Ramos (cell line): ENCODE data around the gene CLN6.
"Not testable (repeated sequence)": the region's sequence is repeated elsewhere in the genome, so short reads cannot be mapped to it uniquely, and the experiment has no call there.

ENCODE experiments used
- in situ Hi-C: fragments of 300-500 bp; cut with MboI; formaldehyde crosslinking; loops from one replicate; pipeline ENCODE4 v1.14.3; 2022; ENCODE audit warnings: low sequenced_read_pairs; ENCODE audit not compliant: unreplicated experiment

CLN6 gene

GRCh38 chr15:68197170-68197492, 32.4 kb downstream of the CLN6 start:
- in situ Hi-C loops: no loop called here

- in situ Hi-C loops: no loop called here
Measured at GRCh38 chr15:68196445-68197169, 32.9 kb downstream of the CLN6 start.

GRCh38 chr15:68195336-68196112, 34.0 kb downstream of the CLN6 start:
- in situ Hi-C loops: no loop called here

- in situ Hi-C loops: no loop called here
Measured at GRCh38 chr15:68192804-68193486, 36.6 kb downstream of the CLN6 start.

- in situ Hi-C loops: no loop called here
Measured at GRCh38 chr15:68192117-68192516, 37.4 kb downstream of the CLN6 start.

- in situ Hi-C loops: no loop called here
Measured at GRCh38 chr15:68191555-68191954, 38.0 kb downstream of the CLN6 start.

- in situ Hi-C loops: no loop called here
Measured at GRCh38 chr15:68190048-68190447, 39.5 kb downstream of the CLN6 start.

- in situ Hi-C loops: no loop called here
Measured at GRCh38 chr15:68188647-68189046, 40.9 kb downstream of the CLN6 start.

GRCh38 chr15:68187559-68187958, 42.0 kb downstream of the CLN6 start:
- in situ Hi-C loops: no loop called here

GRCh38 chr15:68186671-68187397, 42.7 kb downstream of the CLN6 start:
- in situ Hi-C loops: no loop called here

GRCh38 chr15:68184616-68185480, 44.7 kb downstream of the CLN6 start:
- in situ Hi-C loops: no loop called here

- in situ Hi-C loops: no loop called here
Measured at GRCh38 chr15:68183616-68184315, 45.8 kb downstream of the CLN6 start.

GRCh38 chr15:68177742-68178141, 51.8 kb downstream of the CLN6 start:
- in situ Hi-C loops: no loop called here

- in situ Hi-C loops: no loop called here
Measured at GRCh38 chr15:68176601-68177000, 52.9 kb downstream of the CLN6 start.

GRCh38 chr15:68175526-68175925, 54.0 kb downstream of the CLN6 start:
- in situ Hi-C loops: no loop called here

GRCh38 chr15:68173119-68173518, 56.4 kb downstream of the CLN6 start:
- in situ Hi-C loops: no loop called here

GRCh38 chr15:68172037-68172436, 57.5 kb downstream of the CLN6 start:
- in situ Hi-C loops: not testable (repeated sequence)

GRCh38 chr15:68166847-68167246, 62.7 kb downstream of the CLN6 start:
- in situ Hi-C loops: no loop called here

GRCh38 chr15:68163191-68163590, 66.3 kb downstream of the CLN6 start:
- in situ Hi-C loops: no loop called here
